Measurements from ENCODE around the gene CEP290. TPM values are rescaled to one million over a fixed set of nuclear protein-coding genes. Genes with fewer than 3 reads are reported as not detected.
A peak's percentile ranks its signal among the peaks of the same experiment; 100 is the strongest.
"Not testable (repeated sequence)": the region's sequence is repeated elsewhere in the genome, so short reads cannot be mapped to it uniquely, and the experiment has no call there.

Gene CEP290
- total RNA-seq, 8 experiments from 2014 or later = 11.1 to 37.1 (median 20.9) TPM

- in situ Hi-C loops (cut with MboI; ENCODE audit: low pct_unique_long_range_greater_than_20kb in 2 of 9, low sequenced_read_pairs in 9 of 9, unreplicated experiment in 9 of 9) = no loop called here
- Histone ChIP-seq H3K4me1 (replicated peaks in 1 of 2) (no peaks in the 10 kb centered on the region), H3K27ac (no peak overlapping the region), H3K4me3 (no peak overlapping the region)
- 85 to 100% (median 93%) methylated on average over 1 to 2 of the region's 2 CpGs for WGBS, 10 experiments
- ATAC-seq (replicated peaks in 6 of 8) = peak in 1 of 8 experiments; percentile 36
Observed at GRCh38 chr12:88063375-88063774, 78.5 kb downstream of the CEP290 start.

- in situ Hi-C loops (cut with MboI; ENCODE audit: low pct_unique_long_range_greater_than_20kb in 2 of 9, low sequenced_read_pairs in 9 of 9, unreplicated experiment in 9 of 9) = no loop called here
- 86 to 100% (median 100%) methylated on average over 1 of the region's 1 CpG; no CpG with 5 or more reads in 2 of the 10 experiments for WGBS, 10 experiments
- no peaks in the 10 kb centered on the region for H3K4me1 ChIP-seq (replicated peaks in 1 of 2)
- no peak overlapping the region for H3K4me3 ChIP-seq
- H3K27ac ChIP-seq = no peak overlapping the region
- ATAC-seq (replicated peaks in 6 of 8) = no peak
Observed at GRCh38 chr12:88062474-88062873, 79.4 kb downstream of the CEP290 start.

- H3K27ac ChIP-seq = no peak overlapping the region
- 77 to 100% (median 100%) methylated on average over 1 of the region's 1 CpG; no CpG with 5 or more reads in 3 of the 10 experiments for WGBS, 10 experiments
- in situ Hi-C loops (cut with MboI; ENCODE audit: low pct_unique_long_range_greater_than_20kb in 2 of 9, low sequenced_read_pairs in 9 of 9, unreplicated experiment in 9 of 9) = no loop called here
Observed at GRCh38 chr12:88058719-88059077, 83.2 kb downstream of the CEP290 start.

GRCh38 chr12:88057994-88058718, 83.7 kb downstream of the CEP290 start:
- in situ Hi-C loops (cut with MboI; ENCODE audit: low pct_unique_long_range_greater_than_20kb in 2 of 9, low sequenced_read_pairs in 9 of 9, unreplicated experiment in 9 of 9) = no loop called here
- Histone ChIP-seq H3K27ac (no peak overlapping the region), H3K4me3 (no peak overlapping the region), H3K4me1 (replicated peaks in 1 of 2) (no peaks in the 10 kb centered on the region)
- peak in 2 of 8 experiments; percentile 40 to 84 for ATAC-seq (replicated peaks in 6 of 8)
- WGBS, 10 experiments = 56 to 100% (median 86%) methylated on average over 2 to 4 of the region's 4 CpGs; no CpG with 5 or more reads in 3 of the 10 experiments

More at GRCh38 chr12:88058719-88059077, 83.2 kb downstream of the CEP290 start:
- ATAC-seq (replicated peaks in 6 of 8) = no peak
- no peaks in the 10 kb centered on the region for H3K4me1 ChIP-seq (replicated peaks in 1 of 2)
- no peak overlapping the region for H3K4me3 ChIP-seq

- Histone ChIP-seq H3K4me1 (replicated peaks in 1 of 2) (no peaks in the 10 kb centered on the region), H3K27ac (no peak overlapping the region), H3K4me3 (no peak overlapping the region)
- ATAC-seq (replicated peaks in 6 of 8) = no peak
- in situ Hi-C loops (cut with MboI; ENCODE audit: low pct_unique_long_range_greater_than_20kb in 2 of 9, low sequenced_read_pairs in 9 of 9, unreplicated experiment in 9 of 9) = no loop called here
- 67 to 100% (median 92%) methylated on average over 1 to 2 of the region's 2 CpGs; no CpG with 5 or more reads in 1 of the 10 experiments for WGBS, 10 experiments
Observed at GRCh38 chr12:88056571-88056970, 85.3 kb downstream of the CEP290 start.

GRCh38 chr12:88052686-88053085, 89.2 kb downstream of the CEP290 start:
- H3K4me1 ChIP-seq (replicated peaks in 1 of 2) = no peaks in the 10 kb centered on the region
- peak in 5 of 8 experiments; percentile 29 to 97 (median 94) for ATAC-seq (replicated peaks in 6 of 8)
- no peak overlapping the region for H3K27ac ChIP-seq
- no peak overlapping the region for H3K4me3 ChIP-seq
- WGBS, 10 experiments = 11 to 100% (median 56%) methylated on average over 1 of the region's 1 CpG; no CpG with 5 or more reads in 3 of the 10 experiments
- in situ Hi-C loops (cut with MboI; ENCODE audit: low pct_unique_long_range_greater_than_20kb in 2 of 9, low sequenced_read_pairs in 9 of 9, unreplicated experiment in 9 of 9) = no loop called here

GRCh38 chr12:88044035-88044434, 97.9 kb downstream of the CEP290 start:
- no peaks in the 10 kb centered on the region for H3K4me1 ChIP-seq (replicated peaks in 1 of 2)
- in situ Hi-C loops (cut with MboI; ENCODE audit: low pct_unique_long_range_greater_than_20kb in 2 of 9, low sequenced_read_pairs in 9 of 9, unreplicated experiment in 9 of 9) = no loop called here
- no peak overlapping the region for H3K27ac ChIP-seq
- WGBS, 10 experiments = 90 to 100% (median 94%) methylated on average over 1 to 5 of the region's 5 CpGs; no CpG with 5 or more reads in 2 of the 10 experiments
- H3K4me3 ChIP-seq = no peak overlapping the region
- ATAC-seq (replicated peaks in 6 of 8) = no peak

- WGBS, 10 experiments = 50 to 100% (median 89%) methylated on average over 1 of the region's 1 CpG; no CpG with 5 or more reads in 1 of the 10 experiments
- ATAC-seq (replicated peaks in 6 of 8) = no peak
- no peak overlapping the region for H3K4me3 ChIP-seq
- in situ Hi-C loops (cut with MboI; ENCODE audit: low pct_unique_long_range_greater_than_20kb in 2 of 9, low sequenced_read_pairs in 9 of 9, unreplicated experiment in 9 of 9) = no loop called here
- H3K27ac ChIP-seq = no peak overlapping the region
- H3K4me1 ChIP-seq (replicated peaks in 1 of 2) = peaks cover 7 to 18% of the 10 kb centered on the region in 2 donors
Observed at GRCh38 chr12:88037770-88038169, 104.1 kb downstream of the CEP290 start.

GRCh38 chr12:88036353-88036965, 105.4 kb downstream of the CEP290 start:
- Histone ChIP-seq H3K4me3 (peak overlapping the region; percentile 63 to 99 (median 81)), H3K27ac (no peak overlapping the region), H3K4me1 (replicated peaks in 1 of 2) (peaks cover 7 to 18% of the 10 kb centered on the region in 2 donors)
- 0 to 44% (median 25%) methylated on average over 3 to 5 of the region's 5 CpGs for WGBS, 10 experiments
- in situ Hi-C loops (cut with MboI; ENCODE audit: low pct_unique_long_range_greater_than_20kb in 2 of 9, low sequenced_read_pairs in 9 of 9, unreplicated experiment in 9 of 9) = no loop called here
- ATAC-seq (replicated peaks in 6 of 8) = no peak

GRCh38 chr12:88035907-88036289, 106.0 kb downstream of the CEP290 start:
- in situ Hi-C loops (cut with MboI; ENCODE audit: low pct_unique_long_range_greater_than_20kb in 2 of 9, low sequenced_read_pairs in 9 of 9, unreplicated experiment in 9 of 9) = no loop called here
- WGBS, 10 experiments = 0 to 40% (median 0%) methylated on average over 1 to 5 of the region's 5 CpGs; no CpG with 5 or more reads in 1 of the 10 experiments
- H3K27ac ChIP-seq = no peak overlapping the region

GRCh38 chr12:88035271-88035906, 106.5 kb downstream of the CEP290 start:
- in situ Hi-C loops (cut with MboI; ENCODE audit: low pct_unique_long_range_greater_than_20kb in 2 of 9, low sequenced_read_pairs in 9 of 9, unreplicated experiment in 9 of 9) = no loop called here
- peak overlapping the region; percentile 21 to 23 for H3K27ac ChIP-seq
- H3K4me1 ChIP-seq (replicated peaks in 1 of 2) = peaks cover 7 to 18% of the 10 kb centered on the region in 2 donors
- peak; percentile 95 to 100 (median 99) for ATAC-seq (replicated peaks in 6 of 8)
- WGBS, 10 experiments = 0 to 3% (median 1%) methylated on average over 4 to 23 of the region's 54 CpGs; no CpG with 5 or more reads in 3 of the 10 experiments
- peak overlapping the region; percentile 63 to 99 (median 81) for H3K4me3 ChIP-seq

More at GRCh38 chr12:88035907-88036289, 106.0 kb downstream of the CEP290 start:
- Histone ChIP-seq H3K4me1 (replicated peaks in 1 of 2) (peaks cover 7 to 18% of the 10 kb centered on the region in 2 donors), H3K4me3 (peak overlapping the region; percentile 63 to 99 (median 81))
- ATAC-seq (replicated peaks in 6 of 8) = no peak

GRCh38 chr12:88031161-88031560, 110.7 kb downstream of the CEP290 start:
- 33 to 100% (median 77%) methylated on average over 2 of the region's 3 CpGs; no CpG with 5 or more reads in 6 of the 10 experiments for WGBS, 10 experiments
- in situ Hi-C loops (cut with MboI; ENCODE audit: low pct_unique_long_range_greater_than_20kb in 2 of 9, low sequenced_read_pairs in 9 of 9, unreplicated experiment in 9 of 9); H3K27ac ChIP-seq; H3K4me3 ChIP-seq; ATAC-seq (replicated peaks in 6 of 8); H3K4me1 ChIP-seq (replicated peaks in 1 of 2): not testable (repeated sequence)

GRCh38 chr12:88029093-88029665, 112.7 kb downstream of the CEP290 start, which contains the start of gene C12orf50:
Gene C12orf50 (minus strand): TSS chr12:88029401. CDS start chr12:88026962, 2,439 bp downstream.
- WGBS, 10 experiments = 17 to 100% (median 53%) methylated on average over 1 to 3 of the region's 3 CpGs; no CpG with 5 or more reads in 1 of the 10 experiments
- H3K27ac ChIP-seq = no peak within 1 kb of the TSS
- no peak for ATAC-seq (replicated peaks in 6 of 8)
- H3K4me1 ChIP-seq (replicated peaks in 1 of 2) = no peaks in the 10 kb centered on the region
- in situ Hi-C loops (cut with MboI; ENCODE audit: low pct_unique_long_range_greater_than_20kb in 2 of 9, low sequenced_read_pairs in 9 of 9, unreplicated experiment in 9 of 9) = no loop called here
- no peak within 1 kb of the TSS for H3K4me3 ChIP-seq

Data from motor neuron (in vitro differentiated cells).